HCT116 (cell line): ENCODE results near the gene KLHL40. TPM values are rescaled to one million over a fixed set of nuclear protein-coding genes. Genes with fewer than 3 reads are reported as not detected.

ENCODE experiments used
- ATAC-seq: fragments of 200-7000 bp; cut with Tn5 transposase; 2 replicates; pipeline ENCODE4 v1.9.1; 2020; ENCODE audit warnings: mild to moderate bottlenecking, moderate library complexity
- BruUV-seq: library from RNA; stranded (reverse); fragments of 400-500 nt; replicated peaks from 2 replicates; lab custom pipeline; 2021; lab: Mats Ljungman, UMichigan
- CTCF ChIA-PET: fragments of 300-600 bp; sonication (Branson Sonifier 250); formaldehyde crosslinking; loops from one replicate; lab custom pipeline; 2021; ENCODE audit warnings: antibody characterized with exemption; lab: Charles Lee
- POLR2A ChIA-PET: fragments of 300-600, 350-600 bp; sonication (Branson Sonifier 250); formaldehyde crosslinking; loops from one replicate; lab custom pipeline; 2021; ENCODE audit warnings: antibody characterized with exemption; lab: Charles Lee
- RAD21 ChIA-PET, 2 experiments: fragments of 300-600 bp; sonication (Branson Sonifier 250); formaldehyde crosslinking; loops; one replicate each; lab custom pipeline; 2023; ENCODE audit warnings: low total read pairs in 2 of 2; ENCODE audit not compliant: uncharacterized antibody in 2 of 2, unreplicated experiment in 2 of 2, low non-redundant PET in 1 of 2; lab: Charles Lee
- DNase-seq: peaks from one replicate; pipeline ENCODE4 v3.0.0-alpha.2; 2010; ENCODE audit warnings: low read depth, low spot score
- H2AFZ ChIP-seq: fragments of 200-600 bp; shearing (Covaris generic), sonication (generic); 2 replicates; pipeline ENCODE4 v1.6.1; 2017; ENCODE audit warnings: low read depth, mixed run types, mixed read lengths, antibody characterized with exemption, low read length; ENCODE audit not compliant: poor library complexity, severe bottlenecking
- H3K27ac ChIP-seq: 2 replicates; pipeline ENCODE4 v1.5.1; 2012; ENCODE audit warnings: low read depth, low read length
- H3K27me3 ChIP-seq: fragments of 200-600 bp; sonication (generic); 2 replicates; pipeline ENCODE4 v1.6.1; 2016; ENCODE audit warnings: mixed run types, low read length, mixed read lengths; ENCODE audit not compliant: insufficient read depth
- H3K36me3 ChIP-seq, 2 experiments: fragments of 200-500 bp in 1 of 2; fragments of 200-600 bp in 1 of 2; sonication (Bioruptor generic) in 1 of 2; sonication (generic) in 1 of 2; 2 replicates each; pipeline versions ENCODE4 v1.5.1 to v1.6.1; 2014 to 2016; ENCODE audit warnings: low read length in 2 of 2, inconsistent platforms in 1 of 2, mixed read lengths in 1 of 2, mixed run types in 1 of 2; ENCODE audit not compliant: insufficient read depth in 2 of 2, control insufficient read depth in 1 of 2
- H3K4me1 ChIP-seq, 2 experiments: fragments of 200-600 bp in 1 of 2; sonication (generic) in 1 of 2; 2 replicates each; pipeline versions ENCODE4 v1.5.1 to v1.6.1; 2012 to 2017; ENCODE audit warnings: low read length in 2 of 2, inconsistent platforms in 1 of 2, mild to moderate bottlenecking in 1 of 2, mixed read lengths in 1 of 2, mixed run types in 1 of 2, moderate library complexity in 1 of 2; ENCODE audit not compliant: insufficient read depth in 2 of 2, control insufficient read depth in 1 of 2
- H3K4me2 ChIP-seq: fragments of 200-600 bp; sonication (generic); 2 replicates; pipeline ENCODE4 v1.6.1; 2017; ENCODE audit warnings: mixed run types, low read length, mixed read lengths
- H3K4me3 ChIP-seq, 2 experiments: fragments of 200-600 bp in 1 of 2; sonication (generic) in 1 of 2; replicated peaks in 1 of 2; 2 replicates each; pipeline ENCODE4 v1.5.1; 2011 to 2016; ENCODE audit warnings: low read length in 2 of 2, control low read depth in 1 of 2, low read depth in 1 of 2, mild to moderate bottlenecking in 1 of 2, mixed read lengths in 1 of 2, mixed run types in 1 of 2
- H3K79me2 ChIP-seq: fragments of 200-600 bp; sonication (generic); 2 replicates; pipeline ENCODE4 v1.6.1; 2017; ENCODE audit warnings: mild to moderate bottlenecking, mixed run types, low read length, moderate library complexity, mixed read lengths; ENCODE audit not compliant: insufficient read depth
- H3K9ac ChIP-seq: fragments of 200-600 bp; sonication (generic); 2 replicates; pipeline ENCODE4 v1.6.1; 2016; ENCODE audit warnings: low read length, mixed read lengths
- H3K9me2 ChIP-seq: fragments of 200-600 bp; sonication (generic), shearing (Covaris generic); 2 replicates; pipeline ENCODE4 v1.6.1; 2017; ENCODE audit warnings: mixed run types, mild to moderate bottlenecking, moderate library complexity; ENCODE audit not compliant: insufficient read depth
- H3K9me3 ChIP-seq, 2 experiments: fragments of 200-500 bp in 1 of 2; fragments of 200-600 bp in 1 of 2; sonication (Bioruptor generic) in 1 of 2; sonication (generic) in 1 of 2; 2 replicates each; pipeline ENCODE4 v1.6.1; 2014 to 2017; ENCODE audit warnings: low read length in 2 of 2, mixed read lengths in 2 of 2, inconsistent platforms in 1 of 2, low read depth in 1 of 2, mild to moderate bottlenecking in 1 of 2, mixed run types in 1 of 2, moderate library complexity in 1 of 2; ENCODE audit not compliant: control insufficient read depth in 1 of 2, insufficient read depth in 1 of 2
- H4K20me1 ChIP-seq: fragments of 200-600 bp; sonication (generic), shearing (Covaris generic); 2 replicates; pipeline ENCODE4 v1.6.1; 2017; ENCODE audit warnings: mixed run types, mild to moderate bottlenecking, moderate library complexity; ENCODE audit not compliant: insufficient read depth
- CBX3 ChIP-seq: IDR thresholded peaks from 2 replicates; pipeline ENCODE4 v1.6.1; 2012; ENCODE audit warnings: low read depth
- CEBPB ChIP-seq: IDR thresholded peaks from 2 replicates; pipeline ENCODE4 v1.6.1; 2012; ENCODE audit warnings: low read depth
- EGR1 ChIP-seq: IDR thresholded peaks from 2 replicates; pipeline ENCODE4 v1.6.1; 2012; ENCODE audit warnings: low read depth
- EZH2phosphoT487 ChIP-seq: fragments of 200-600 bp; IDR thresholded peaks from 2 replicates; pipeline ENCODE4 v1.6.1; 2018; ENCODE audit warnings: antibody characterized with exemption, borderline replicate concordance
- JUND ChIP-seq: IDR thresholded peaks from 2 replicates; pipeline ENCODE4 v1.6.1; 2012
- POLR2A ChIP-seq: IDR thresholded peaks from 2 replicates; pipeline ENCODE4 v1.7.0; 2011; ENCODE audit warnings: borderline replicate concordance; ENCODE audit not compliant: insufficient read depth, insufficient read length; ENCODE audit errors: extremely low read depth
- POLR2AphosphoS5 ChIP-seq: IDR thresholded peaks from 2 replicates; pipeline ENCODE4 v1.6.1; 2011; ENCODE audit warnings: mild to moderate bottlenecking, low read depth, low read length, moderate library complexity
- RAD21 ChIP-seq: IDR thresholded peaks from 2 replicates; pipeline ENCODE4 v1.6.1; 2012; ENCODE audit warnings: low read depth, mild to moderate bottlenecking
- SP1 ChIP-seq: IDR thresholded peaks from 2 replicates; pipeline ENCODE4 v1.6.1; 2012; ENCODE audit warnings: low read depth
- TCF7L2 ChIP-seq: IDR thresholded peaks from 2 replicates; pipeline ENCODE4 v1.7.0; 2011; ENCODE audit warnings: borderline replicate concordance, inconsistent platforms; ENCODE audit not compliant: insufficient read depth, insufficient read length; ENCODE audit errors: extremely low read depth
- YY1 ChIP-seq: IDR thresholded peaks from 2 replicates; pipeline ENCODE4 v1.6.1; 2011; ENCODE audit warnings: low read length, low read depth, moderate library complexity, mild to moderate bottlenecking; ENCODE audit not compliant: insufficient replicate concordance; ENCODE audit errors: extremely low read depth
- ZFX ChIP-seq: fragments of 450-650 bp; IDR thresholded peaks from 2 replicates; pipeline ENCODE4 v1.6.1; 2017
- intact Hi-C: fragments of 100-400 bp; cut with micrococcal nuclease; formaldehyde crosslinking; loops from 2 replicates; pipeline ENCODE4 v1.10.0; 2022
- total RNA-seq: library from RNA; stranded (reverse); gene quantifications from one replicate; pipeline ENCODE4 v1.2.1, GENCODE V29; 2021; ENCODE audit not compliant: unreplicated experiment
- TF ChIP-seq, protein P1 (sequence below): IDR thresholded peaks from 2 replicates; pipeline ENCODE4 v1.6.1; 2012; ENCODE audit warnings: low read depth
- TF ChIP-seq, protein P2 (sequence below): IDR thresholded peaks from 2 replicates; pipeline ENCODE4 v1.6.1; 2012
- TF ChIP-seq, protein P3 (sequence below), 3 experiments: fragments of 200-600 bp in 1 of 3; sonication (generic) in 1 of 3; IDR thresholded peaks in 2 of 3; conservative IDR thresholded peaks in 1 of 3; 2 replicates each; pipeline ENCODE4 v1.5.1; 2012 to 2017; ENCODE audit warnings: low read depth in 2 of 3, low read length in 2 of 3, antibody characterized with exemption in 1 of 3, borderline replicate concordance in 1 of 3, control low read depth in 1 of 3, mild to moderate bottlenecking in 1 of 3, mixed read lengths in 1 of 3, mixed run types in 1 of 3, moderate library complexity in 1 of 3; ENCODE audit not compliant: insufficient read depth in 1 of 3

The KLHL40 gene
- total RNA-seq, 1 experiment from 2014 or later = not detected

DNA sequence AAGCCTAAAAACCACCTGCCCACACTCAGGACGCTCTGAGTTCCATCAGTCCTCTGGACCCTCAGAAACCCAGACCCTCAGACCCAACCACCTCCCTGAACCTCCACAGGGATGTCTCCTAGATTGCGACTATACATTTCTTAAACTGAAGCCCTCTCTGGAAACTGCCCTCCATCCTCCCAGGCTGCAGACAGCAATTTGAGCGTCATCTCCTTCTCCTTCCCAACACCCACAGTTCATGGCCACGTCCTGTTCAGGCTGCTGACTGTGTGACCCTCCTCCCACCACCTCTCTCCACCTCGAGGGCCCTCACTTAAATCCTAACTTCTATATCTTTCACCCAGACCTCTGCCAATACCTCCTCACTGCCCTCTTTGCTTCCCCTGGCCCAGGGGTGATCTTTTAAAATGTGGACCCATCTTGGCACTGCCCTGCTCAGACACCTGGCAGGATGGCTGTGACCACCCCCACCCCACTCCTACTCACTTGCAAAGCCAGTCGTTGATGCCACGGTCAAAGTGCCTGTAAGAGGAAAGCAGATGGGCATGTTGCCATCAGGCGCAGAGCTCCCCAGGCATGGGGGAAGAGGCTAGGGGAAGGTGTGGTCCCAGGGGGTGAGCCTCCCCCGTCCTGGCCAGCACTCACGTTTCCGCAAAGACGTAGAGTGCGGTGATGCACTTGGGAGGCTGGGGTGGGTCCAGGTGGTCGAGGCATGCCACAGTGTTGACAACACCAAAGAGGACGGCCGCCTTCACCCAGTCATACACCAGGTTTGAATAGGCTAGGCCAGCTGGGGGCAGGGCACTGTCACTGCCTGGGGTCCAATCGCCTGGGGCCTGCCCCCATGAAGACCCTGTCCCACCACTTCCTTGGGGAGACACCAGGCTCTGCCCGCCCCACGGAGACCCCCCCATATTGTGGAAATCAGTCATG lies 11.3 kb downstream of the KLHL40 start:
- no TSS peak for BruUV-seq
- H3K27ac ChIP-seq = no peak overlapping the region
- ChIA-PET RAD21 (no interaction called here), CTCF (no interaction called here), POLR2A (no interaction called here)
- H3K27me3 ChIP-seq = peaks cover 5% of the 10 kb centered on the region; the same call in 1 of the 2 replicates
- intact Hi-C loops = no loop called here
- no peak overlapping the region for H2AFZ ChIP-seq
- H3K4me3 ChIP-seq = no peak overlapping the region
- no peaks in the 10 kb centered on the region for H3K9me2 ChIP-seq
- DNase-seq = no peak
- H3K9ac ChIP-seq = no peak overlapping the region
- no peak overlapping the region for H3K4me2 ChIP-seq
- no peaks in the 10 kb centered on the region for H3K9me3 ChIP-seq
- no peaks in the 10 kb centered on the region for H3K36me3 ChIP-seq
- peaks cover 0 to 3% of the 10 kb centered on the region in 2 experiments; a peak in 1 of 4 replicates for H3K4me1 ChIP-seq
- no peaks in the 10 kb centered on the region for H4K20me1 ChIP-seq
- TF ChIP-seq, protein P1, sequence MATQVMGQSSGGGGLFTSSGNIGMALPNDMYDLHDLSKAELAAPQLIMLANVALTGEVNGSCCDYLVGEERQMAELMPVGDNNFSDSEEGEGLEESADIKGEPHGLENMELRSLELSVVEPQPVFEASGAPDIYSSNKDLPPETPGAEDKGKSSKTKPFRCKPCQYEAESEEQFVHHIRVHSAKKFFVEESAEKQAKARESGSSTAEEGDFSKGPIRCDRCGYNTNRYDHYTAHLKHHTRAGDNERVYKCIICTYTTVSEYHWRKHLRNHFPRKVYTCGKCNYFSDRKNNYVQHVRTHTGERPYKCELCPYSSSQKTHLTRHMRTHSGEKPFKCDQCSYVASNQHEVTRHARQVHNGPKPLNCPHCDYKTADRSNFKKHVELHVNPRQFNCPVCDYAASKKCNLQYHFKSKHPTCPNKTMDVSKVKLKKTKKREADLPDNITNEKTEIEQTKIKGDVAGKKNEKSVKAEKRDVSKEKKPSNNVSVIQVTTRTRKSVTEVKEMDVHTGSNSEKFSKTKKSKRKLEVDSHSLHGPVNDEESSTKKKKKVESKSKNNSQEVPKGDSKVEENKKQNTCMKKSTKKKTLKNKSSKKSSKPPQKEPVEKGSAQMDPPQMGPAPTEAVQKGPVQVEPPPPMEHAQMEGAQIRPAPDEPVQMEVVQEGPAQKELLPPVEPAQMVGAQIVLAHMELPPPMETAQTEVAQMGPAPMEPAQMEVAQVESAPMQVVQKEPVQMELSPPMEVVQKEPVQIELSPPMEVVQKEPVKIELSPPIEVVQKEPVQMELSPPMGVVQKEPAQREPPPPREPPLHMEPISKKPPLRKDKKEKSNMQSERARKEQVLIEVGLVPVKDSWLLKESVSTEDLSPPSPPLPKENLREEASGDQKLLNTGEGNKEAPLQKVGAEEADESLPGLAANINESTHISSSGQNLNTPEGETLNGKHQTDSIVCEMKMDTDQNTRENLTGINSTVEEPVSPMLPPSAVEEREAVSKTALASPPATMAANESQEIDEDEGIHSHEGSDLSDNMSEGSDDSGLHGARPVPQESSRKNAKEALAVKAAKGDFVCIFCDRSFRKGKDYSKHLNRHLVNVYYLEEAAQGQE = no peak
- TF ChIP-seq POLR2A (no peak), CEBPB (no peak), EZH2phosphoT487 (no peak), TCF7L2 (no peak), RAD21 (no peak), JUND (no peak), POLR2AphosphoS5 (no peak), CBX3 (no peak), ZFX (no peak), SP1 (no peak), YY1 (no peak), EGR1 (no peak)
- TF ChIP-seq, protein P2, sequence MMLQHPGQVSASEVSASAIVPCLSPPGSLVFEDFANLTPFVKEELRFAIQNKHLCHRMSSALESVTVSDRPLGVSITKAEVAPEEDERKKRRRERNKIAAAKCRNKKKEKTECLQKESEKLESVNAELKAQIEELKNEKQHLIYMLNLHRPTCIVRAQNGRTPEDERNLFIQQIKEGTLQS = no peak
- TF ChIP-seq, protein P3, sequence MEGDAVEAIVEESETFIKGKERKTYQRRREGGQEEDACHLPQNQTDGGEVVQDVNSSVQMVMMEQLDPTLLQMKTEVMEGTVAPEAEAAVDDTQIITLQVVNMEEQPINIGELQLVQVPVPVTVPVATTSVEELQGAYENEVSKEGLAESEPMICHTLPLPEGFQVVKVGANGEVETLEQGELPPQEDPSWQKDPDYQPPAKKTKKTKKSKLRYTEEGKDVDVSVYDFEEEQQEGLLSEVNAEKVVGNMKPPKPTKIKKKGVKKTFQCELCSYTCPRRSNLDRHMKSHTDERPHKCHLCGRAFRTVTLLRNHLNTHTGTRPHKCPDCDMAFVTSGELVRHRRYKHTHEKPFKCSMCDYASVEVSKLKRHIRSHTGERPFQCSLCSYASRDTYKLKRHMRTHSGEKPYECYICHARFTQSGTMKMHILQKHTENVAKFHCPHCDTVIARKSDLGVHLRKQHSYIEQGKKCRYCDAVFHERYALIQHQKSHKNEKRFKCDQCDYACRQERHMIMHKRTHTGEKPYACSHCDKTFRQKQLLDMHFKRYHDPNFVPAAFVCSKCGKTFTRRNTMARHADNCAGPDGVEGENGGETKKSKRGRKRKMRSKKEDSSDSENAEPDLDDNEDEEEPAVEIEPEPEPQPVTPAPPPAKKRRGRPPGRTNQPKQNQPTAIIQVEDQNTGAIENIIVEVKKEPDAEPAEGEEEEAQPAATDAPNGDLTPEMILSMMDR (IDR thresholded peaks at IDR 0.05 in 2 of 3, conservative IDR thresholded peaks at IDR 0.05 in 1 of 3; ENCODE audit: borderline replicate concordance in 1 of 3, insufficient read depth in 1 of 3, low read depth in 2 of 3, low read length in 2 of 3) = no peak
- H3K79me2 ChIP-seq = no peaks in the 10 kb centered on the region
- ATAC-seq = no peak
